22Rv1 (cell line): ENCODE results near the gene H3-3A.

Experiments used
- CTCF ChIP-seq: fragments of 450-650 bp; IDR thresholded peaks from 2 replicates; pipeline ENCODE4 v1.5.1; 2017; ENCODE audit warnings: mild to moderate bottlenecking
- ZFX ChIP-seq: fragments of 450-650 bp; IDR thresholded peaks from 2 replicates; pipeline ENCODE4 v1.6.1; 2017; ENCODE audit warnings: antibody characterized with exemption, borderline replicate concordance

DNA sequence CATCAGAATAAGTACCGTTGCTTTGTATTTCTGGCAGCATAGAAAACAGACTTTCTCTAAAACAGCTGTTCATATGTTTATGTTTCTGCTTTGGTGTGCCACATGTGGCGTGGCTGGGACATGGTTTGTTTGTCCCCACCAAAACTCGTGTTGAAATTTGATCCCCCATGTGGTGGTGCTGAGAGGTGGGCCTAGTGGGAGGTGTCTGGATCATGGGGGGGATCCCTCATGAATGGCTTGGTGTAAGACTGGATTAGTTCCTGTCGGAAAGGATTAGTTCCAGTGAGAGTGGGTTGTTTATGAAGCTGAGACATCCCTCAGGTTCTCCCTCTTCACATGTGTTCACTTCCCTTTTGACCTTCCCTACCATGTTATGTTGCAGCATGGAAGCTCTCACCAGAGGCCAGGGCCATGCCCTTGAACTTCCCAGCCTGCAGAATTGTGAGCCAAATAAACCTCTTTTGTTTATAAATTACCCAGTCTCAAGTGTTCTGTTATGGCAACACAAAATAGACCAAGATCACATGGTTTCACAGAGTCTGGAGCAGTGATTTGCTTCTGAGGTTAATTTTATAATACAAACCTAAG lies 17.9 kb upstream of the H3-3A start:
- TF ChIP-seq CTCF (no peak), ZFX (no peak)
